Motor neuron (in vitro differentiated cells): ENCODE measurements around the gene CCDC181. TPM values are rescaled to one million over a fixed set of nuclear protein-coding genes. Genes with fewer than 3 reads are reported as not detected.

Experiments used
- ATAC-seq, 8 experiments: fragments of 200-7000 bp; cut with Tn5 transposase; replicated peaks in 6 of 8; 2 replicates each; pipeline ENCODE4 v1.8.0; 2021; ENCODE audit warnings: mild to moderate bottlenecking in 8 of 8, moderate library complexity in 8 of 8
- H3K27ac ChIP-seq, 2 donors: fragments of 250-450 bp; sonication (Bioruptor Pico); 2 replicates each; pipeline ENCODE4 v1.9.0; 2021; ENCODE audit warnings: antibody characterized with exemption in 2 of 2, mild to moderate bottlenecking in 2 of 2, moderate library complexity in 1 of 2
- H3K4me1 ChIP-seq, 2 donors: fragments of 250-450 bp; sonication (Bioruptor Pico); replicated peaks in 1 of 2; 2 replicates each; pipeline ENCODE4 v1.6.1; 2021; ENCODE audit warnings: antibody characterized with exemption in 2 of 2, mild to moderate bottlenecking in 2 of 2, moderate library complexity in 1 of 2
- H3K4me3 ChIP-seq, 5 donors: fragments of 250-450 bp; sonication (Bioruptor Pico); 2 replicates each; pipeline ENCODE4 v1.9.0; 2021; ENCODE audit warnings: antibody characterized with exemption in 5 of 5, mild to moderate bottlenecking in 5 of 5, moderate library complexity in 4 of 5
- WGBS, 10 experiments: fragments of 450-650 bp; shearing (Covaris generic); methylation state at CpG; one replicate each; pipeline ENCODE4 v1.0.0; 2022; 5-methylcytosine and 5-hydroxymethylcytosine counted together
- in situ Hi-C, 9 experiments: fragments of 400-800 bp; cut with MboI; loops; one replicate each; pipeline ENCODE4 v1.15.0; 2021; ENCODE audit warnings: low sequenced_read_pairs in 9 of 9, low pct_unique_long_range_greater_than_20kb in 2 of 9; ENCODE audit not compliant: unreplicated experiment in 9 of 9
- total RNA-seq, 8 experiments: library from RNA; unstranded; fragments of 300-600 nt; gene quantifications; 2 replicates each; pipeline versions ENCODE4 v1.2.3 to v1.2.4, GENCODE V29; 2022

The CCDC181 gene
- 10 to 100 TPM in 5 of 8 experiments, 1 to 10 TPM in 1, under 1 TPM in 2; 0.20 to 37.4 (median 27.3) TPM for total RNA-seq

DNA sequence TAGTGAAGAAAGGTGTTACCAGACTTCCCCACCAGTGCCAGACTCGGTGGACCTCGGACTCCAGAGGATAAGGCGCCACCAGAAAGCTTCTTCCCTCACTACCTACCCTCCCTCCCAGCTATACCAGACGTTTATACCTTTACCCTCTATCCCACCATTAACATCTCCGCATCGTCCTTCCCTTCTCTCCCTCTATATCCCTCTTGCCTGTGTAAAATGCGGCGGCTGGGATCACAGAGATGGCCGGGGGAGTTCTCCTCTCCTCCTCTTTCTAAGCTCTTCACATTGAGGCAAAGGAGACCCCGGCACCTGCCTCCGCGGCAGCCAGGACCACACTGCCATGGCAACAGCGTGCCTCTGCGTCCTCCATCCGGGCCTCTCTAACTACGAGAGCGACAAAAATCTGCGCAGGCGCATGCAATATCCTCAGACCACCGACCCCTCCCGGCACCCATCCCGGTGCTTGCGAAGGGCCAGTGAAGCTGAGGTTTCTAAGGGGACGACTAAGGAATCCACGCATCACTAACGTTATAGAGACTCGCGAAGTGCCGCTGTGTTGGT is at the start of gene CCDC181:
CCDC181 (minus strand) TSS at position 394 of the 561 bp plus-strand sequence. CDS start 2,547 bp downstream, outside the sequence.
- Histone ChIP-seq H3K27ac (peak within 1 kb of the TSS; percentile 32 to 56), H3K4me3 (peak within 1 kb of the TSS; percentile 55 to 68 (median 60)), H3K4me1 (peaks cover 6 to 12% of the 10 kb centered on the region in 2 donors)
- 0 to 10% (median 0%) methylated on average over 1 to 22 of the region's 29 CpGs for WGBS, 10 experiments
- peak; percentile 80 to 100 (median 99) for ATAC-seq
- in situ Hi-C loops, result no loop called here

DNA sequence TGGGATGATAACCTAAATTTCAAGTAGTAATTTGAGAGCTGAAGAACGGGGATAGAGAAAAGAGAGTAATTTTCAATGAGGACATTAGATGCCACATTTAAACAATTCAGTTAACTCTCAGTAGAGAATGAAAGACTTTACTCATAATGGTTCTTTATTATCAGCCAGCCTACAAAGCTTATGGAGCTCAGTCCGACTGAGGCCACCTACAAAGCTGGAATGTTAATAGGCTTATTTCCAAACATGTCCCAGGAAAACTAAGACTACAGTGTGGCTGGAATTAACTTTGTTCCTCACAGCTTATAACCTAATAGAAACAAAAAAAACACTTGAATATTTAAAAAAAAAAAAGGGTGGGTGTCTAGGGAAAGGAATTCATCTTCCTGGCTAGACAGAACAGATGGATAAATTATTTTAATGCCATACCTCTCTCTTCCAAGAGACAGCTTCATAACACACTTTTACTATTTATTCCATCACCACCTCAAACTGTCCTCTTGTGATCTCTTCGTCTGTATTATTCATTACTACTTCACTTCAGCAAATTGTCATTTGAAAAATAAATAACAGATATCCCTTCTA is 48.6 kb upstream of the CCDC181 start:
- H3K27ac ChIP-seq, result no peak overlapping the region
- no peak overlapping the region for H3K4me3 ChIP-seq
- WGBS, 10 experiments, result 72 to 92% (median 80%) methylated on average over 1 to 3 of the region's 3 CpGs; no CpG with 5 or more reads in 1 of the 10 experiments
- peak in 2 of 8 experiments; percentile 16 to 50 for ATAC-seq
- in situ Hi-C loops, result loop anchor here in 1 of 9 experiments (10.0 kb wide), 1 partner anchor 69 kb away; no protein-coding TSS in a partner anchor
- H3K4me1 ChIP-seq, result peaks cover 0 to 5% of the 10 kb centered on the region in 2 donors

DNA sequence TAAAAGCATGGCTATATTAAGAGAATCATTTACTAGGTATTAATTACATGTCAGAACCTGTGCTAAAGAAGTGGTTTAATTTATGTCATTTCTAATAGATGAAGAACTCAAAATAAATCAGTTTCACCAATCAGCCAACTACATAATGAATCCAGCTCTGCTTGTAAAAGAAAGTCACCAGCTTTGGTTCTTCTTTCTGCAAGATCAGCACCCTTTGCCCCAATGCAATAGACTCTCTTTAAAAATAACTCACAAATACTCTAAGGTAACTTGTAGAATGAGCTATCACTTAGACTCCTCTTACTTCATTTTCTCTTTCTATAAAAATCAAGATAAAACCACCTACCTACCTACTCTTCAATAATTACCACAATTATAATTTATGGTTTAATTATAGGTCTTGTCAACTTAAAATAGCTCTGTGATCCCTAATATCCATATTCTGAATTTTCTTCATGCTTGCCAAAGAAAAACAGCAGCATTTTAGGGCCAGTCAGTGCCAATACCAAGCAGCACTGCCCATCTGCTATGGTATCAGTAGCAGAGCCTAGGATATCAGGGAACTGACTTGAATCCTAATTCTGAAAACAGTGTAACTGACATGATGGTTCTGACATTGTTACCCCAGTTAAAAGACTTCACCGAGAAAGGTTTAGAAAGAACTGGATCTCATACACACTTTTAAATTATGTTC is 47.2 kb upstream of the CCDC181 start:
- no peak overlapping the region for H3K27ac ChIP-seq
- no peak overlapping the region for H3K4me3 ChIP-seq
- in situ Hi-C loops, result loop anchor here in 1 of 9 experiments (10.0 kb wide), 1 partner anchor 70 kb away; no protein-coding TSS in a partner anchor
- ATAC-seq, result peak in 3 of 8 experiments; percentile 32 to 66 (median 52)
- H3K4me1 ChIP-seq, result peaks cover 0 to 1% of the 10 kb centered on the region in 2 donors
- WGBS, 10 experiments, result 29 to 100% (median 89%) methylated on average over 1 of the region's 1 CpG; no CpG with 5 or more reads in 2 of the 10 experiments

DNA sequence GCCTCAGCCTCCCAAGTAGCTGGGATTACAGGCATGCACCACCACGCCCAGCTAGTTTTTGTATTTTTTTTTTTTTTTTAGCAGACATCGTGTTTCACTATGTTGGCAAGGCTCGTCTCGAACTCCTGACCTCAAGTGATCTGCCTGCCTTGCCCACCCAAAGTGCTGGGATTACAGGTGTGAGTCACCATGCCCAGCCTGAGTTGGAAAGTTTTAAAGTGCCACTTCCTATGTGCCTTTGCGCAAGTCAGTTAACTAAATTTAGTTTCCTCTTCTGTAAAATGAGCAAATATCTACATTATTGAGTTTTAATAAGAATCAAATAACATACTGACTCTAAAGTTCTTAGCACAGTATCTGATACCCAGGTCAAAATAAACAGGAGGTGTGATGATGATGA is 46.1 kb upstream of the CCDC181 start:
- H3K27ac ChIP-seq, result no peak overlapping the region
- in situ Hi-C loops, result loop anchor here in 1 of 9 experiments (10.0 kb wide), 1 partner anchor 71 kb away; no protein-coding TSS in a partner anchor
- ATAC-seq, result no peak
- WGBS, 10 experiments, result 86 to 100% (median 92%) methylated on average over 2 to 5 of the region's 5 CpGs; no CpG with 5 or more reads in 2 of the 10 experiments
- H3K4me1 ChIP-seq, result no peaks in the 10 kb centered on the region
- H3K4me3 ChIP-seq, result no peak overlapping the region

DNA sequence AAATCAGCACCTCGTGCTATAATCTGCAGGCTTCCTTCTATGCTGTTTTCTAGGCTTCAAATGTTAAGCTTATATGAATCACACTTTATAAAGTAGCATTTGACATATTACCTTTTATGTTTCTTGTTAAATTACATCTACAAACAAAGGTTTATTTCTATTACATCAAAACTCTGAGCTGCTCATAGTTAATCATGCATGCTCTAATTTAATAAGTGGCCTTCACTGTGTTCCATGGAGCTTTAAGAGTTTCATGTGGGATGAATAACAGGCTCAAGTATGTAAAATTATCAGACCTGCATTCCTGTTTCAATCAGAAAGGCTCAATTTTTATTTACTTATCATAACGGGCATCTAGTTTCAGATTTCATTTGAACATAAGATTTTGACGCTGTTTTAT is 45.5 kb upstream of the CCDC181 start:
- no peak for ATAC-seq
- Histone ChIP-seq H3K4me3 (no peak overlapping the region), H3K27ac (no peak overlapping the region), H3K4me1 (no peaks in the 10 kb centered on the region)
- WGBS, 10 experiments, result 83 to 100% (median 95%) methylated on average over 2 to 3 of the region's 3 CpGs
- in situ Hi-C loops, result loop anchor here in 1 of 9 experiments (10.0 kb wide), 1 partner anchor 72 kb away; no protein-coding TSS in a partner anchor

DNA sequence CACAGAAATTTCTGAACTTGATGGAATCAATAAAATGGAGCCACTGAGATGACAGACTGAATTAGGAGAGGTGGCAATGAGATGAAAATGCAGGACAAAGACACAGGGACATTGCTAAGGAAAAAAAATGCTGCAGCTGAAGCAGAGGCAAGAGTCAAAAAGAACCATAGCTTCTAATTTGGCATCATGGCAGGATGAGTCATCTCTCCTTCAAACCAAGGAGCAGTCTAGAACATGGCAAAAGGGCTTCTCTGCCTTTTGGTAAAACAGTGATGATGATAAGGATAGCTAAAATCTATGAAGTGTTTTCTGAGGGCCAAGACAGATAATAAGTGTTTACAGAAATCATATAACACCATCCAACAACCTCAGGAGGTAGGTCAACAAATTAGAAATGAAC is 41.7 kb upstream of the CCDC181 start:
- Histone ChIP-seq H3K4me1 (no peaks in the 10 kb centered on the region), H3K27ac (no peak overlapping the region), H3K4me3 (no peak overlapping the region)
- no peak for ATAC-seq
- in situ Hi-C loops, result loop anchor here in 1 of 9 experiments (10.0 kb wide), 1 partner anchor 76 kb away; no protein-coding TSS in a partner anchor

DNA sequence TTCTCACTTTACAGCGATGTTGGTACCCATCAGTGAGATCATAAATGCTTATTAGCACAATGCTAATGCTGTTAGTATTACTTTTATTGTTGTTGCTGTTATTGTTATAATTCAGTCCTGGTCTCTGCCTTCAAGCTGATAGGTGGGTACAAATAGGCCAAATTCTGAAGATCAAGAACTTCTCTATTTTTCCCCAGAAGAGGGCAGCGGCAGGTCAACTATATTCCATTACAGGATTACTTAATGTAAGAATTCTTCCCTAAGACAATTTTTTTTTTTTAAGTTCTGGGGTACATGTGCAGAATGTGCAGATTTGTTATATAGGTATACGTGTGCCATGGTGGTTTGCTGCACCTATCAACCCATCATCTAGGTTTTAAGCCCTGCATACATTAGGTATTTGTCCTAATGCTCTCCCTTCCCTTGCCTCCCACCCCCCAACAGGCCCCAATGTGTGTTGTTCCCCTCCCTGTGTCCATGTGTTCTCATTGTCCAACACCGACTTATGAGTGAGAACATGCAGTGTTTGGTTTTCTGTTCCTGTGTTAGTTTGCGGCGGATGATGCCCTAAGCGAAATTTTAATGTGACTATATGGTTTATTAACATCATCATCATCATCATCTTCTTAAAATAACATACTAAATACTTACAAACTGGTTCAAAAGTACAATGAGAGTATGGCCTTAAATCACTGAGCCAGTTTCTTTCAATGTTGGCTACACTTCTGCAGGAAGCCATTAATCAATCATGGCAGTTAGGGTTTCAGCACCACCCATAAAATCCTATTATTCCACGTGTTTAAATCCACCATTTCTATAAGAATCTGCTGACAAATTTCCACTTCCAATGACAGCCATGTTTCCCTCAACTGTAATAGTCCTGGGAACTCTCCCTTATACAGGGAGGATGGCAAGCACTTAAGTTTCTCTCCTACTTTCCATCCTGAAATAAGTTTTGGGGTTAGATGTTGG is 39.3 kb upstream of the CCDC181 start:
- WGBS, 10 experiments, result 36 to 100% (median 85%) methylated on average over 1 to 7 of the region's 8 CpGs
- Histone ChIP-seq H3K27ac (no peak overlapping the region), H3K4me3 (no peak overlapping the region), H3K4me1 (no peaks in the 10 kb centered on the region)
- in situ Hi-C loops, result loop anchor here in 1 of 9 experiments (10.0 kb wide), 1 partner anchor 78 kb away; no protein-coding TSS in a partner anchor
- peak in 3 of 8 experiments; percentile 61 to 68 (median 62) for ATAC-seq

DNA sequence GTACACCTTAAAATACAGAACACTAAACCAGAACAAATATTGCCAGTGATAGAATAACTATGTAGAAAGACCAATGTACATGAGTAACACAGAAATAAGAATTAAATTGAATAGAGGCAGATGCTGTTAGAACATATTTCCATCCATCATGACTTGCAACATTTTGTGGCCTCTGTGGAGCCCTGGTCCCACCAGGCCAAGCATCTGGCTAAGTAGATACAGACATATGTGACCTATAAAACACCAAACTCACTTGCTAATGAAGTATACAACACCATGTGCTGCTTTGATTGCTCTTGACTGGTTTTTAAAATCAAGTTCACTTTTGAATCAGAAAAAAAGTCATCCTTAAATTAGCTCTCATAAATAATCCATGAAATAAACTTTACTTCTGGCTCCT is 38.0 kb upstream of the CCDC181 start:
- Histone ChIP-seq H3K27ac (no peak overlapping the region), H3K4me1 (no peaks in the 10 kb centered on the region), H3K4me3 (no peak overlapping the region)
- ATAC-seq, result no peak
- in situ Hi-C loops, result loop anchor here in 1 of 9 experiments (10.0 kb wide), 1 partner anchor 80 kb away; no protein-coding TSS in a partner anchor

DNA sequence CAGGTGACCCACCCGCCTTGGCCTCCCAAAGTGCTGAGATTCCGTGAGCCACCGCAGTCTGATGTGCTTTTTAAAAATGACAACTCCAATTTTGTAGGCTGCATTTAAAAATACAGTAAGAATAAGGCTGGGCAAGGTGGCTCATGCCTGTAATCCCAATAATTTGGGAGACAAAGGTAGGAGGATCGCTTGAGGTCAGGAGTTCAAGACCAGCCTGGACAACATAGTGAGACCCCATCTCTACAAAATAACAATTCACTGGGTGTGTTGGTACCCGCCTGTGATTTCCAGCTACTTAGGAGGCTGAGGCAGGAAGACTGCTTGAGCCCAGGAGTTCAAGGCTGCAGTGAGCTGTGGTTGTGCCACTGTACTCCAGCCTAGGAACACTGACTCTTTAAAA is 35.1 kb upstream of the CCDC181 start:
- in situ Hi-C loops, result loop anchor here in 1 of 9 experiments (10.0 kb wide), 1 partner anchor 82 kb away; no protein-coding TSS in a partner anchor
- Histone ChIP-seq H3K4me3 (no peak overlapping the region), H3K27ac (no peak overlapping the region), H3K4me1 (no peaks in the 10 kb centered on the region)
- ATAC-seq, result no peak
- WGBS, 10 experiments, result 80 to 100% (median 100%) methylated on average over 1 to 5 of the region's 5 CpGs; no CpG with 5 or more reads in 4 of the 10 experiments

DNA sequence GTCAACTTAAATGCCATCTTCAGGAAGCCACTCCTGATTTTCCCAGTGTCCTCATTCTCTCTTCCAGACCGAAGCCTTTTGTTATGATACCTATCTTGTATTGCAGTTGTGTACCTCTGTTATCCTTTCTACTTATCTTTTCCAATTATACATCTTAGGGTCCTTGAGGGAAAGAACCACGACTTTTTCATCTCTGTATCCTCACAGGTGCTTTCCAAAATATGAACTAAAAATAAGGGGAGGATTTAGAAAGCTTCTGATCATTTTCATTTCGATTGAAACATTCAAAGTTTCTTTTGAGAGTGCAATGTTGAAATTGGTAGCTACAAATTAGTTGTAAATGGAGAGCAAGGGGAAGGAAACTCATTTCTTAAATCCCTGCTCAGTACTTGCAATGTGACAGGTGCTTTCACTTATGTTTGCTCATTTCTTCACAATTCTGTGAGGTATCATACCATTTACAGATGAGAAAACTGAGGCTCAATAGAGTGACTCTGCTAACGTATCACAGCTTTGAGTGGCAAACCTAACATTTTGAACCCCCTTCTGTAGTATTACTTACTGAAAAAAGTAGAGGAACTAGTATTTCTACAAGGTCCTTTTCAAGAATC is 34.2 kb upstream of the CCDC181 start:
- in situ Hi-C loops, result loop anchor here in 1 of 9 experiments (10.0 kb wide), 1 partner anchor 83 kb away; no protein-coding TSS in a partner anchor
- Histone ChIP-seq H3K4me1 (no peaks in the 10 kb centered on the region), H3K4me3 (no peak overlapping the region), H3K27ac (no peak overlapping the region)
- ATAC-seq, result no peak
- 84 to 100% (median 88%) methylated on average over 2 to 4 of the region's 4 CpGs for WGBS, 10 experiments

DNA sequence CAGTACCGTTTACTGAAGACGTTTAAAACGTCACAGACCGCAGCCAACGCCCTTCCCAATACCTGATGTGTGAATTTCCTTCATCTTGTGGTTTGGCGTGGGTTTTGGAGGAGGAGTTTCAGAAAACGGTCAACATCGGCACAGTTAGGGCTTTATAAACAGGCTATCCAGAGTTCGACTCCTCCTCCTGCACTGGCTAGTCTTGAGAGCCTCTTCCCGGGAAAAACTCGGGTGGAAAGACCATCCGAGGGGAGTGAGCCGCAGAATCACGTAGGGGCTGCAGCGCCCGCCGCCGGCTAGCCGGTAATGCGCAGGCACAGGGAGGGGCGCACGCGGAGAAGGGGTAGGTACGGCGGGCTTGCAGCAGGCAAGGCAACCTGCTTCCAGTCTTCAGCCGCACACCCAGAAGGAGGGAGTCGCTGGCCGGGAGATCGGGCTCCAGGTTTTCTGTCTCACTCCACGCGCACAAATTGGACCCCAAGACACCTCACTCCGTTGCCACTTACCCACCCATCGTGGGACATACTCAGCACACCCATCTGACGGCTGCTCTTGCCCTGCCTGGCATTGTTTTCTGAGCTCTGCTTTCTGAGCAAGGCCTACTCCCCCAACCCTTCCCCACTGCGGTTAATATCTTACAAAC is 33.0 kb upstream of the CCDC181 start:
- H3K27ac ChIP-seq, result no peak overlapping the region
- WGBS, 10 experiments, result 10 to 100% (median 61%) methylated on average over 1 to 30 of the region's 35 CpGs
- no peaks in the 10 kb centered on the region for H3K4me1 ChIP-seq
- in situ Hi-C loops, result loop anchor here in 1 of 9 experiments (10.0 kb wide), 1 partner anchor 84 kb away; no protein-coding TSS in a partner anchor
- ATAC-seq, result peak in 3 of 8 experiments; percentile 31 to 53 (median 31)
- H3K4me3 ChIP-seq, result no peak overlapping the region
